NCI-H1105 treated with DMSO at 0.1 percent for 48 hours (cell line): ENCODE data around the gene ZNF202.
"Not testable (repeated sequence)": the region's sequence is repeated elsewhere in the genome, so short reads cannot be mapped to it uniquely, and the experiment has no call there.

Experiments
- DNase-seq: peaks from one replicate; lab custom pipeline; 2025; lab: John Stamatoyannopoulos, UW

Gene ZNF202

DNA sequence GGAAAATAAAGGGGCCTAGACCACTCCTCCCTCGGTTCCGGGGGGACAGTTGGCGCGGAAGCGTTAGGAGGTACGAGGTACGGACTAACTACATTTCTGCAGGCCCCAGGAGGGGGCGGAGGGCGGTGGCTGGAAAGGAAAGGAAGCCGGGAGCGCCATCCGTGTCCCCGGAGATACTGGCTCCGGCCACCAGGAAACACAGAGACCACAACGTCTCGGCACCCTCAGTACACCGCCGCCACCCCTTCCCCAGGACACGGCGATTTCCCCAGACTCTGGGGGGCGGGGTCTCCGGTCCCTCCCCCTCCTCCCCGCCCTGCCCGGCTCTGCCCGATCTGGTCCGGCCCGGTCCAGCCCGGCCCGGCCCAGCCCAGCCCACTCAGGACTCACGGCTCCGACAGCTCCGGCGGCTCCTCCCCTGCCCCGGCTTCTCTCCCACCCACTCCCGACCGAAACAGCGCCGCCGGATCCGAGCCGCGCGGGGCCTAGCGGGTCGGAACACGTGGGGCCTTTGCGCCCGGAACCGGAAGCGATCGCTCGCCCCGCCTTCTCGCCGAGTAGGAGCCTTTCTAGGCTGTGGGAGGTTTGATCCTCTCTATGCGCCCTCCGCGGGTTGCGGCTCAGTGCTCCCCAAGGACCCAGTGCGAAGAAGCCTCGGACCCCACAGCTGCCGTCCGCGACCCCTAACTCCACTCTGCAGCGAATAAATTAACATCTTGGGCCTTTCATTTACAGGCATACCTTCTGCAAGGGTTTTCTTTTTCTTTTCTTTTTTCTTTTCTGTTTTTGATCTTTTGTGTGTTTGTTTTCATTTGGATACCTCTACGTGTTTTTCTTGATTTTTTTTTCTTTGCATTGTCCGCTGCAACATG, at the start of gene ZNF202:
ZNF202 (minus strand) TSS at position 502 of the 872 bp plus-strand sequence. CDS start 10,772 bp downstream, outside the sequence.
- peak; percentile 96 for DNase-seq

- no peak for DNase-seq
Observed at GRCh38 chr11:123783536-123783935, 42.1 kb upstream of the ZNF202 start.

- DNase-seq, result no peak
Observed at GRCh38 chr11:123778511-123778910, 37.1 kb upstream of the ZNF202 start.

DNA sequence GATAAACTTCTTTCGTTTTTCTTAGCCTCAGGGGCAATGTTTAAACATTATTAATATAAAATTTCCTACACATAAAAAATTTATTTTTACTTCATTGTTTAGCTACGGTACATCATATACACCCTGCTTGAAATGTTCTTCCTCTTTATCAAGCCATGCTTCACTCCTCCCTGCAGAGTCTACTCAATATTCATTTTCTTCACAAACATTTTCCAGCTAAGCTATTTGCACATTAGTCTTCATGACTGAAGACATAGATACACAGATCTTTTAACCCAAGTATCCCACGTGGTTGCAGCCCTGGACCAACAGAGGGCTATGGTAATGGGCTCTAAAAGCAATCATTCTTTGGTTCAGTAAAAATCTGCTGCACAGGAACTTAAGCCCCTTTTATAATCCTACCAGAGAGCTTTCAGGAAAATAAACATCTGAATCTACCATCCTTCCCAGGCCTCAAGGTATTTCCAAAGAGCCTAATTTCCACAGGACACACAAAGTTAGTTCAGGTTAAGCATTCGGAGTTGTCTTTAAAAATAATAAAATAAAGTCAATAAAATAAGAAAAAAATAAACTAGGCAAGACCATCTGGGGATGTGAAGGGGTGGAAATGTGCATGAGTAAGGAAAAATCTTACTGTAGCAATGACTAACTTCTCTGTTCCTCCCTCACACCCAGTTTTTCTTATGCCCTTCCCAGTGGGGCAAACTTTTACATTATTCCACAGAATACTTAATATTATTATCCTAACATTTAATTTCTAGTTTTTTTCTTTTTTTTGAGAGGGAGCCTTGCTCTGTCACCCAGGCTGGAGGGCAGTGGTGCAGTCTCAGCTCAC, 34.5 kb upstream of the ZNF202 start:
- DNase-seq, result no peak

DNA sequence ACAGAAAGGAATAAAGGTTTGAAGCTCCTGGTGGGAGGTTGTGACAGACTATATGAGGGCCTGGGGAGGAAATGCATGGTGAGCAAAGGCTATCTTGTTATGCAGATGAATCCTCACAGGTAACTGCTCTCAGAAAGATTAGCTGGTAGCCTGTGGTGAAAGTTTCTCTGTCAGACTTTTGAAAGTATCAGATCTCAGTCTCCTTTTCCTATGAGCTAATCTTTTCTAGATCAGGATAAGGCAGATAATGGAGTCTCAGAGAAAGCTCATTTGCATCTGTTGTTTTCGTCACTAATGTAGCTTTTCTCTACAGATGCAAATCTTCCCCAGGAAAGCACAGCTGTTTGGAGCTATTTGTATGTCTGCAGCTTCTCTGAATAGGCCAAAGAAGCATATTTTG, 33.8 kb upstream of the ZNF202 start:
- DNase-seq, result no peak

GRCh38 chr11:123773959-123774358, 32.5 kb upstream of the ZNF202 start:
- no peak for DNase-seq

GRCh38 chr11:123773026-123773425, 31.6 kb upstream of the ZNF202 start:
- DNase-seq, result no peak

- DNase-seq, result no peak
Observed at GRCh38 chr11:123771664-123772063, 30.2 kb upstream of the ZNF202 start.

DNA sequence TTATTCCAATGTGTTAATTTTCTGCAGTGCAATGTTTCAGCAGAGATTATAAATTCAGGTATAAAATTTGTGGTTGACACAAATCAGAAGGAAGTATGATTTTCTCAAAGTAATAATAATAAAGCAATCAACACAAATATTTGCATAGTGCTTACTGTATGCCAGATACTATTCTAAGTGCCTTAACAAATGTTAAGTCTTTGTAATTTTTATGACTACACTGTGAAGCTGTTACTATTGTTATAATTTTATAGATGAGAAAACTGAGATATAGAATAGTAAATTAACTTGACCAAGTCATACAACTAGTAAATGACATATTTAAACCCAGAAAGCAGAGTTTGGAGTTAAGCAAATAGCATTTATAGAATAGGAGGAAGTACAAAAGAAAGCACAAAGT, 29.3 kb upstream of the ZNF202 start:
- DNase-seq, result no peak

DNA sequence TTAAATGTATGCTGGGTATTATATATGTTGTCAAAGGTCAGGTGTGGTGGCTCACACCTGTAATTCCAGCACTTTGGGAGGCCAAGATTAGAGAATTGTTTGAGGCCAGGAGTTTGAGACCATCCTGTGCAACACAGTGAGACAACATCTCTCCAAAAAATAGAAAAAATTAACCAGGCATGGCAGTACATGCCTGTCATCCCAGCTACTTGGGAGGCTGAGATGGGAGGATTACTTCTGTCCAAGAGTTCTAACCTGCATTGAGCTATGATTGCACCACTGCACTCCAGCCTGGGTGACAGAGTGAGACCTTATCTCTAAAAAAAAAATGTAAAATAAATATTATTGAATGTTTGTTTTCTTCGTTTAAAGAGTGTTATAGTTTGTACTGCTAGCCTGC, 24.1 kb upstream of the ZNF202 start:
- no peak for DNase-seq

DNA sequence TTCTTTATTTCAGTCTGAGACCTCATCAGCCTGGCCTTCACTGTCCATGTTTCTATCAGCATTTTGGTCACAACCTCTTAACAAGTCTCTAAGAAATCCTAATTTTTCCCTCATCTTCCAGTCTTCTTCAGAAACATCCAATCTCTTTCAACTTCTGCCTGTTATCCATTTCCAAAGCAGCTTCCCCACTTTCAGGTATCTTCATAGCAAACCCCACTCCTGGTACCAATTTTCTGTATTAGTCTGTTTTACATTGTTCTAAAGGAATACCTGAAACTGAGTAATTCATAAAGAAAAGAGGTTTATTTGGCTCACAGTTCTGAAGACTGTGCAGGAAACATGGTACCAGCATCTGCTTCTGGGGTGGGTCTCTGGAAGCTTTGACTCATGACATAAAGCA, 21.0 kb upstream of the ZNF202 start:
- no peak for DNase-seq

DNA sequence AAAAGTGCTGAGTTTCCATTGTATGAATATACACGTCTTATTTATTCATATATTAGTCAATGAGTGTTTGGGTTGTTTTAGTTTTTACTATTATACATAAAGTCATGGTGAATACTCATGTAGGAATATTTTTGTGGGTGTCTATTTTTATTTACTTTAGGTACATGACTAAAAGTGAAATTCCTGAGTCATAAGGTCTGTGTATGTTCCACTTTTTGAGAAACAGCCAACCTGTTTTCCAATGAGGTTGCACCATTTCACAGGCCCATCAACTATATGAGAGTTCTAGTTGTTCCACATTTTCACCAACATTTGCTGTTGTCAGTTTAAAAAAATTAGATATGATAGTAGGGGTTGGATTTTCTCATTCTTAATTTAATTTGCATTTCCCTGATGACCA, 19.4 kb upstream of the ZNF202 start:
- DNase-seq, result no peak

DNA sequence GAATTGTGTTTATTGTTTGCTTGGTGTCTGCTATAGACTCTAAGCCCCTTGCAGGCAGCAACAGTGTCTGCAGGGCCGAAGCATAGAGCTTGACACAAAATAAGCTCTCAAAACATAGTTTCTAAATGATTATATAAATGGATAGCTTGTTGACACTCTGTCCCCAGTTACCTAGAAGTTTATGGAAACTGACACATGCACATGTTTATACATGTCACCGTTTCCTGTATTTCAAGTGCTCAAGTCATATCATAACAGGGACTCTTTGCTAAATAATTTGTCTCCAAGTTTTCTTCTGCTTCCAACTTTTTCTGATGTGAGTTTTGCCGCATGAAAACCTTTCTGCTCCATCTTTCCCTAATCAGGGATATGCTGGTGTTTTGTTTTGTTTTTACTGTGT, 16.5 kb upstream of the ZNF202 start:
- DNase-seq, result no peak

DNA sequence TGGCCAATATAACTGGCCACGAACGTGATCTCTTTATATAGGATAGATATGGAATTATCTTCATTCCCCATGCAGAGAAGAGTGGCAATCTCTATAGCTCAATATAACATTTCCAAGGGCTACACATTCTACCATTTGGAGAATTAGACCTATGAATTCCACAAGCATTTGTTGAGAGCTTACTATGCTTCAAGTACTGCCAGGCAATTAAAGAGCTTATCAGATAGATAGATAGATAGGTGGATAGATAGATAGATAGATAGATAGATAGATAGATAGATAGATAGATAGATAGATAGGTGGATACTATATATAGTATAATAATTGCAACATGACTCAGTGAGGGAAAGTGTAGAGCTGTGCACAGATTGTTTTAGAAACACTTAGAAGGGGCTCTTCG, 14.4 kb upstream of the ZNF202 start:
- DNase-seq, result no peak

DNA sequence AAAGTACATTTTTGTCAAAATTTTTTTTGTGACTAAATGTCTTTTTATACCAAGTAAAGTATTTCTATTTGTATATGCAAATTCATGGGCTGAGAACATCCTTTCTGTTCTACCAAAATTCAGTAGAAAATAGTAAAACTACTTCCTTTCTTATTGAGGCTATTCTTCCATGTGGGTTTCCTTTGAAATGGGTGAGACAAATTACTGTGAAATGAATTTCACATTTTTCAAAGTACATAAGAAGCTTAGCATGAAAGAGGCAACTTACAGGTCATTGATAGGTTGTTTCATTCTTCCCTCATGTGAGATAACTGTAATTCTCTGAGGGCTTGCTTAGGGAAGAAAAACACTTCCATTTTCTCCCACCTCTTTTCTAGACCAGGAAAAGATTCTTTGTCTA, 13.9 kb upstream of the ZNF202 start:
- DNase-seq, result no peak

- no peak for DNase-seq
Observed at GRCh38 chr11:123754101-123754568, 12.7 kb upstream of the ZNF202 start, which contains the start of gene OR6X1. Gene OR6X1 (minus strand): TSS chr11:123754518. CDS start chr11:123754518, 0 bp downstream.

GRCh38 chr11:123753110-123753509, 11.7 kb upstream of the ZNF202 start:
- DNase-seq, result no peak

DNA sequence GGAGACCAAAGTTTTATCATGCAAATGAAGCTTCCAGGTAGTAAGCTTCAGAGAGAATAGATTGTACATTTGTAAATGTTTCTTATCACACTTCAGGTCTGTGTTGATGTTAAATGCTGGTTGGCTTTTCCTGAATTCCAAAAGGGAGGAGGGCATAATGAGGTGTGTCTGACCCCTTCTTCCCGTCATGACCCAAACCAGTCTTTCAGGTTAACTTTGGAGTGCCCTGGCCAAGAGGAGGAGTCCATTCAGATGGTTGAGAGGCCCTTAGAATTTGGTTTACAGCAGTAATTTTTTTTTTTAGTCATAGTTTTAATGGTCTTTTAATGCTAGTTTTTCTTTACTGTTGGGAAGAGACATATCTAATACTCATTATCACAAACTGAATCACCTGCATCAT, 10.3 kb upstream of the ZNF202 start:
- no peak for DNase-seq

GRCh38 chr11:123748349-123748748, 6.9 kb upstream of the ZNF202 start:
- DNase-seq, result not testable (repeated sequence)

DNA sequence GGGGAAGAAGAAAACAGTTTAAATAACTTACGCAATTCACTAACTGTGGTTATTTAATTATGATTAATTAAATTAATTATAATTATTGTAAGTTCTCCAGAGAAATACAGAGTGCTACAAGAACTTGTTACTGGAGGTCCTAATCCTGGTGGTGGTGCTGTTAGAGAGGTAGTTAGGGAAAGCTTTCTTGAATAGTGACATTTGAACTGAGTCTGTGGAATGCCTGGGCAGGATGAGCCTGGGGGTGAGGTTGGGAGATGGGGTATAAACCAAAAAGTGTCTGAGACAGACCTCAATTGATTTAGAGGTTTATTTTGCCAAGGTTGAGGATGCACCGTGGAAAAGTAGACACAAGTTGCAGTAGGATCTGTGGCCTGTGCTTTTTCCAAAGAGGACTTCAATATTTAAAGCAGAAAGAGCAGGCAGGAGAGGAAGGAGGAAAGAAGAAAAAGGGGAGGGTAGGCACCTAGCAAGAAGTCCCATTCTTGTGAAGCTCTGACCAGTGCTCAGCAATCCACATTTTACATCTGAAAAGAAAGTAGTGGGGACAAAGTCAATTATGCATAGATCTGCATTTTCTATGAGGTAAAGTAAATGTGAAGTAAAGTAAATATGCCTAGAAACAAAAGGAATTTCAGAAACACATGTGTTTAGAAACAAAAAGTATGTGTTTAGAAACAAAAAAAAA, 4.4 kb upstream of the ZNF202 start:
- no peak for DNase-seq

- no peak for DNase-seq
Observed at GRCh38 chr11:123742724-123743120, 1.3 kb upstream of the ZNF202 start.

DNA sequence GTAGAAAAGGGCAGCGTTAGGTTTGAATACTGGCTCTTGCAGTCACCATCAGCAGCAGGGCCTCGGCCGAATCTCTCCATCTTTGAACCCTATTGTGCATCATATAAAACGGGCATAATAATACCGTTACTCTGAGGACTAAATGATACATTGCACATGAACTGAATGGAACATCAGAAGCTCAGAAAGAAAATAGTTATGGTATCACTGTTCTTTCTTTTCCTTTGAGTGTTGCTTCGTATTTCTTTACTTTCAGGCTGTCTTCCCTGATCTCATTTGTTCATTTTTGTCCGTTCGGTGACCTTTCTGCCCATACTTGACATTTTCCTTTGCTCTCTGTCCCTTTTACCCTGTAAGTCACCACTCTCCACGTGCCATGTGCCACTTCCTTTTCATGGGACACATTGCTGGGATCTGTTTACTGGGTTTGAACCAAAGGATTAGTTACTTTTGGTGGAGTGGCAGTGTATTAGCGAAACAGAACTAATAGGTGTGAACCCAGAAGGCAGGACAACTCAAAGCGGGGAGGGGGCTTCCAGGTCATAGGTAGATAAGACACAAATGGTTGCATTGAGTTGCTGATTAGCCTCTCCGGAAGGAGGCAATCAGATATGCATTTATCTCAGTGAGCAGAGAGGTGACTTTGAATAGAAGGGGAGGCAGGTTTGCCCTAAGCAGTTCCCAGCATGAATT, 717 bp upstream of the ZNF202 start:
- DNase-seq, result peak; percentile 52
